Activated CD8-positive, alpha-beta memory T cell treated with anti-CD3 and anti-CD28 coated beads for 36 hours (primary cell): ENCODE results near the gene GABPB2. TPM values are rescaled to one million over a fixed set of nuclear protein-coding genes. Genes with fewer than 3 reads are reported as not detected.

Source experiments
- CTCF ChIA-PET: fragments of 350-600 bp; sonication (Branson Sonifier 250); formaldehyde crosslinking; loops from one replicate; lab custom pipeline; 2021; ENCODE audit warnings: antibody characterized with exemption; lab: Charles Lee
- POLR2A ChIA-PET: fragments of 350-600 bp; sonication (Branson Sonifier 250); formaldehyde crosslinking; loops from one replicate; lab custom pipeline; 2021; ENCODE audit warnings: antibody characterized with exemption; lab: Charles Lee
- total RNA-seq, 2 experiments: library from RNA; stranded (reverse); gene quantifications; one replicate each; pipeline ENCODE4 v1.2.3, GENCODE V29; 2021

GABPB2 gene
- total RNA-seq, 2 experiments from 2014 or later, result 15.7 to 17.4 TPM

DNA sequence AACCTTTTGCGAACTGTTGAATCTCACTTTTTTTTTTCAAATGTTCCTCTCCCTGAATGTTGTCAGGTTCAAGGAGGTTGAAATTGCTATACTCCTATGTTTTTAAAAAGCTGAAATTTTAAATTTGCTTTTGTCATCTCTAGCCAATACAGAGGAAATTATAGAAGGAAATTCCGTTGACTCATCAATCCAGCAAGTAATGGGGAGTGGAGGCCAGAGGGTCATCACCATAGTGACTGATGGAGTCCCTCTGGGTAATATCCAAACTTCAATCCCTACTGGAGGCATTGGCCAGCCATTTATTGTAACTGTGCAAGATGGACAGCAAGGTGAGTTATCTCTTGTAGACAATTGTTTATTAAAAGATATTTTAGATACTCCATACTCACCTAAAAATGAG lies 36.3 kb downstream of the GABPB2 start:
- POLR2A ChIA-PET, result no interaction called here
- CTCF ChIA-PET, result interaction anchor here (0.6 to 2.6 kb wide), 3 partner anchors 7 to 58 kb away, joined by 3 to 6 read pairs (median 4); no protein-coding TSS in a partner anchor

DNA sequence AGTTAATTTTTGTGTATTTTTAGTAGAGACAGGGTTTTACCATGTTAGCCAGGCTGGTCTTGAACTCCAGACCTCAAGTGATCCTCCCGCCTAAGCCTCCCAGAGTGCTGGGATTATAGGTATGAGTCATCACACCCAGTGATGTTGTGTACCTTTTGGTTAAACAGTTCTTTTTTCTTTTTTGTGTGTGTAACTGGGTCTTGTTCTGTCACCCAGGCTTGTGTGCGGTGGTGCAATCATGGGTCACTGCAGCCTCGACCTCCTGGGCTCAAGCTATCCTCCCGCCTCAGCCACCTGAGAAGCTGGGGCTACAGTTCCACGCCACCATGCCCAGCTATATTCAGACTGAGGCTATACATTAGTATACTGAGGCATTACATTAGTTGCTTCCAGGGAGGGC lies 37.8 kb downstream of the GABPB2 start:
- ChIA-PET CTCF (interaction anchor here (2.6 kb wide), 1 partner anchor 9 kb away, joined by 6 read pairs; no protein-coding TSS in a partner anchor), POLR2A (no interaction called here)

DNA sequence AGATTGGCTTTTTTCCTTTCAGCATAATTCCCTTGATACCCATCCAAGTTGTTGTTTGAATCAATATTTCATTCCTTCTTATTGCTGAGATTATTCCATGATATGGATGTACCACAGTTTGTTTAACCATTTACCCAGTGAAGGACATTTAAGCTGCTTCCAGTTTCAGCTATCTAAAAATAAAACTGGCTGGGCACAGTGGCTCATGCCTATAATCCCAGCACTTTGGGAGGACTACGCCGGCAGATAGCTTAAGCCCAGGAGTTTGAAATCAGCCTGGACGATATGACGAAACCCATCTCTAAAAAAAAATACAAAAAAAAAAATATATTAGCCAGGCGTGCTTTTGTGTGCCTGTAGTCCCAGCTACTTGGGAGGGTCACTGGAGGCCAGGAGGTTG lies 43.3 kb downstream of the GABPB2 start:
- CTCF ChIA-PET, result interaction anchor here (0.7 kb wide), 1 partner anchor 11 kb away, joined by 3 read pairs; no protein-coding TSS in a partner anchor
- POLR2A ChIA-PET, result no interaction called here

DNA sequence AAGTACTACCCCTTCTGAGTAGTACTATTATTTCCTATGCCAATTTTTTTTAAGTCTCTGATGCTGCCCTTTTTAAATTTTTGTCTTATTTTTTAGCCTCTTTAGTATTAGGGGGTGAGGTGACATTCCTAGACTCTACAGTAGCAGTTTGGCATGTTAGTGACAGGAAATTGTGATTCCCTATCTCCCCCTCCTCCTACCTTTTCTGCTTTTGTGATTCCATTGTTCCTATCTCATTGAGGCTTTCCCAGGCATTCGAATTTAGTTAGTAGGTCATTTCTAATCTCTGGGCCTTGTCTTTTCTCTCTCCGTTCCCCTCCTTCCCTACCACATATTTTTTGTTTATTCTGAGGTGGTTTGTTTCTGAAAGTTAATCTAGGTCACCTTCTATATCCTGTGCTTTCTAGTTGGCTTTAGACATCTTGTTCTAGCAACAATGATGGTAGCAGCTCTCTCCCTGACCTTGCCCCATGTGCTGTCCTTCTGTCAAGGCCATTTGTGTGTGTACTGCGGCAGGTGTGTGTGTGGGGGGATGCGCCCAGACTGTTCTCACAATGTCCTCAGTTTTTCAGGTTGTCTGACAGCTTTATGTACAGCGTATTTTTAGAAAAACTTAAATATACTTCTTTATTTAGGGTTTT lies 54.3 kb downstream of the GABPB2 start:
- ChIA-PET CTCF (interaction anchor here (0.5 to 0.7 kb wide), 5 partner anchors 18 to 921 kb away, joined by 3 to 4 read pairs (median 3); no protein-coding TSS in a partner anchor), POLR2A (no interaction called here)

DNA sequence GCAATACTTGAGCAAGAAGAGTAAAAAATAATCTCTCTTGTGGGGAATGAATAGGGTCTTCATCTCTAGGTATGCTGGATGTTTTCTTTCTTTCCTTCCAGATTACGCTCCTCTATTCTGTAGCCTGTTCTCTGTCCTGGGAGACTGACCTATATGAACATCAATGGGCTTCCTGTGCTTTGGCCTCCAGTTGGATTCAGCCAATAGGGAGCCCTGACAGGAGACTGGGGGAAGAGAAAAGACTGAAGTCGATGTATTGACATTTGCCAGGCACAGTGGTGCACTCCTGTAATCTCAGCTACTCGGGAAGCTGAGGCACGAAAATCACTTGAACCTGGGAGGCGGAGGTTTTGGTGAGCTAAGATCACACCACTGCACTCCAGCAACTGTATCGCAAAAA lies 58.2 kb downstream of the GABPB2 start:
- ChIA-PET CTCF (interaction anchor here (0.6 to 1.3 kb wide), 2 partner anchors 42 to 99 kb away, joined by 3 to 4 read pairs; no protein-coding TSS in a partner anchor), POLR2A (interaction anchor here (0.6 kb wide), 1 partner anchor 13 kb away, joined by 10 read pairs; no protein-coding TSS in a partner anchor)

DNA sequence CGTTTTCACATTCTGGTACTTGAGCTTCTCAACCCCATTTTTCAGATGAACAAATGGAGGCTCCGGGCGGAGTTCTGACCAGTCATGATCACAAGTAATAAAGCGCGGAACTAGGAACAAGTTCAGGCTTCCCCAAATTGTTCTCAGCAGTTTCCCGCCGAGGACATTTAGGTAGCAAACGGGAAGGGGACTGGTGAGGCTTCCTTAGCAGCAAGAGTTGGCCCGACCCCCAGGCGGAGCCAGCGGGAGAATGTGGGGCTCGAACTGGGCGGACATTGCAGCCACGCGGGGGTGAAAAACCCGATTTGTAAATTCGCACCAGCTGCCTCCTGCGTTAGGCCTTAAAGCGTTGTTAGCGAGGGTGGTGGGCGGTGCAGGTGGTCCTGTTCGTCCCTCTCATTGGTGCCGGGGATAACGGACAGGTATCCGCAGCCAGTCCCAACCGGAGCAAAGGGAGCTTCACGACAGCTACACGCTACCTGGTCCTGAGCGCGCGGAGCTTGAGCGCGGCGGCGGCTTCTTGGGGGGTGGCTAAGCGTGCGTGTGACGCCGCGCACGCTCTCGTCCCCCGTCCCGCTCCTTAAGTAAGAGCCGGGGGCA lies 60.5 kb downstream of the GABPB2 start:
- ChIA-PET CTCF (interaction anchor here (0.6 to 1.5 kb wide), 5 partner anchors 14 to 170 kb away, joined by 3 to 12 read pairs (median 3); partner anchors contain the start of gene TNFAIP8L2), POLR2A (interaction anchor here (0.7 to 0.9 kb wide), 2 partner anchors 16 to 19 kb away, joined by 3 to 4 read pairs; no protein-coding TSS in a partner anchor)

- ChIA-PET CTCF (interaction anchor here (0.8 to 1.5 kb wide), 2 partner anchors 14 to 32 kb away, joined by 3 to 12 read pairs; no protein-coding TSS in a partner anchor), POLR2A (interaction anchor here (0.7 kb wide), 1 partner anchor 15 kb away, joined by 3 read pairs; no protein-coding TSS in a partner anchor)
Observed at GRCh38 chr1:151131701-151132334, 61.3 kb downstream of the GABPB2 start.

DNA sequence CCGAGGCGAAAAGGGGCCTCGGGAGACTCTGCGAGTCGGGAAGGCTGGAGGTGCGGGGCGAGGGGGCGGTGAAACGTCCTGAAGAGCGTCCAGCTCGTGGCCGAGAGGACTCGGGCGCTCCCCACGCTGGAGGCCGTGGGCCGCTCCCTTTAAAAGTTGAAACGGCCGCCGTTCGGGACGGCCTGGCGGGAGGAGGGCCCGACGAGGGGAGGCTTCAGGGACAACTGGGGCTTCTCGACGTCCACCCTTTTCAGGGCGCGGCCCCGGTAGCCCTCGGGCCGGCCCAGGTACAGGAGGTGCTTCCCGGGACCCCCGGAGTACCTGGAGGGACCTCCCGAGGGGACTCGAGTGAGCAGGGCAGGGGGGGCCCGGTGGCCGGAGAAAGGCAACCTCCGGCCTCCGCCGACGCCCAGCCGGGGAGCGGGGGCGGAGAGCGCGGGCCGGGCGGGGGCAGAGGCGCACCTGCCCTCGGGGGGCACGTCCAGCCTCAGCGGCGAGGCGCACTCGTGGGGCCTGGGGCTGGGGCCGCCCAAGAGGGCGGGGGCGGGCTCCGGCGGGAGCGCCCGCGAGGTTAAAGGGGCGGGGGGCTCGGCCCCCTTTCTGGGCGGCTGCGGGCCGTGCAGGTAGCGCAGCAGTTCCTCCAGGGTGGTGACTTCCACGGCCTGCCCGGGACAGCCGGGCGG lies 61.9 kb downstream of the GABPB2 start:
- CTCF ChIA-PET, result no interaction called here
- POLR2A ChIA-PET, result no interaction called here

- CTCF ChIA-PET, result no interaction called here
- POLR2A ChIA-PET, result no interaction called here
Observed at GRCh38 chr1:151133018-151133806, 62.7 kb downstream of the GABPB2 start.

DNA sequence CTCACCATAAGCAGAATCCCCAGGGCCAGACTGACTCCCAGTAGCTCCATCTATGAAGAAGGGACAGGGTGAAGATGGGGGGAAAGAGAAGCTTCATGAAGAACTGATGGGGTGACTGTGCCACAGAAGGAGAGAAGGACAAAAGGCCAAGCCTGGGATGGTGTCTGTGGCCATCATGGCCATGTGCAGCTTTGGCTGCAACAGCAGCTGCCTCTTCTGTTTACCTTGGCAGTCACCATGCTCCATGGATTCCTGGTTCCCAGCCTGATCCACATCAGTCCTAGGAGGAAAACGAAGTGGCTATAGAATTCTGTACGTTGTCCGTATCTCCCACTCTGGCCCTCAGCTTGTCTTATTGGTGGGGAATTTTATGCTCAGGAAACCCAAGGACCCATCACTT lies 63.8 kb downstream of the GABPB2 start:
- ChIA-PET POLR2A (interaction anchor here (0.5 kb wide), 1 partner anchor 53 kb away, joined by 3 read pairs; no protein-coding TSS in a partner anchor), CTCF (interaction anchor here (0.6 kb wide), 1 partner anchor 23 kb away, joined by 4 read pairs; no protein-coding TSS in a partner anchor)

DNA sequence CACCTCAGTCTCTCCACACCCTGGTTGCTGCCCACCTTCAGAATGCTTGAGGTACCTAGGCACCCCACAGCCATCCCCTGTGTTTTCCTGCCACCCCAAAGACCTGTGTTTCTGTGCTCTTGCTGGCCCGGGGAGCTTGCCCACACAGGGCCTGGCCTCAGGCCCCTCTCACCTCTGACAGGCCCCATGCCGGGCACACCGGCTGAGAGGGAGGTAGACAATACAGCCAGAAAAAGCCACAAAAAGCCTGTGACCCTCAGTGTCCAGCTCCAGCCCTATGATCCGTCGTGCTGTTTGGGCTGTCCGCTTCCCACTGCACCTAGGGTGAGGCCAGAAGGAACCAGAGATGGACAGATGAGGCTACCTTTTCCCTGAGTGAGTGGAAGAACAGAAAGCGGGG lies 64.4 kb downstream of the GABPB2 start:
- CTCF ChIA-PET, result interaction anchor here (0.6 to 1.2 kb wide), 2 partner anchors 35 to 397 kb away, joined by 3 read pairs; no protein-coding TSS in a partner anchor
- POLR2A ChIA-PET, result interaction anchor here (0.5 kb wide), 1 partner anchor 53 kb away, joined by 3 read pairs; no protein-coding TSS in a partner anchor

DNA sequence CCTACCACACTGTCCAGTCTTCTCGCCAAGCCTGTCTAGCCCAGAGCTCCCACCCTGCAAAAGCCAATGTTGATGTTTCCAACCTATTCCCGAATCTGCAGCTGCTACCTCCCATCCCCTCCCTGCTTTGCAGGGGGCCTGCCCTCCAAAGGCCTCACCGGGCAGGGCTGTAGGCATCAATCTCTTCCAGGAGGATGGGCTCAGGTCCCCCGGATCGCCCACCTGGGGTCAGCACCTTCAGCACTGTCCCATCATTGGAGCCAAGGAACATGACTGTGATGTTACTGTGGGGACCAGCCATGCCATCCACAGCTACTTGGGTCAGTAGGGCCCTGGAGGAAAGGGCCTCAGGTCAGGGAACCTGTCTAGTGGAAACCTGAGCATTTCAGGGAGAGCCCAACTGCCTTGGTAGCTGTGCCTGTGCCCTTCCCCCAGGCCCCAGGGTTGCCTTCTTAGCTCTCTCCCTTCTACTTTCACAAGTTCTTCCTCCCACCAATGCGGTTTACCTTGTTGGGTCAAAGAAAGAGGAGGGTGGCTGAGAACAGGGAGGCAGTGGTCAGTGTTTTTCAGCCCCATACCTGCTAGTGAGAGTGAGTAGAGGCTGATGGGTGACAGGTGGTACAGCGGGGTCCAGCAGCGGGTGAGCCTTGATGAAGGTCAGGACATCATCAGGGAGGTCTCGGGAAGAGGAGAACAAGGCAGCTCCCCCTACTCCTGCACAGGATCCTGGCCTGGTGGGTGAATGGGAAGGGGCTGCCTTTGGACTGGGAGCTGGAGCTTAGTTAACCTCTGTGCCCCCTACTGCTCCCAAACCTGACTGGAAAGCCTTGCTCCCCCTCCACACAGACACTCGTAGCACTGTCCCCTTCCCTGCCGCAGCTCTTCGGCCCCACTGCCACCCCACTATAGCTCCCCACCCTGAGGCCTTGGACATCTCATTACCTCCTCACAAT lies 65.1 kb downstream of the GABPB2 start:
- CTCF ChIA-PET, result interaction anchor here (0.5 to 1.2 kb wide), 4 partner anchors 21 to 396 kb away, joined by 3 read pairs; partner anchors contain the start of gene TNFAIP8L2
- POLR2A ChIA-PET, result no interaction called here

GRCh38 chr1:151137789-151138188 lies 67.2 kb downstream of the GABPB2 start:
- ChIA-PET POLR2A (no interaction called here), CTCF (no interaction called here)

DNA sequence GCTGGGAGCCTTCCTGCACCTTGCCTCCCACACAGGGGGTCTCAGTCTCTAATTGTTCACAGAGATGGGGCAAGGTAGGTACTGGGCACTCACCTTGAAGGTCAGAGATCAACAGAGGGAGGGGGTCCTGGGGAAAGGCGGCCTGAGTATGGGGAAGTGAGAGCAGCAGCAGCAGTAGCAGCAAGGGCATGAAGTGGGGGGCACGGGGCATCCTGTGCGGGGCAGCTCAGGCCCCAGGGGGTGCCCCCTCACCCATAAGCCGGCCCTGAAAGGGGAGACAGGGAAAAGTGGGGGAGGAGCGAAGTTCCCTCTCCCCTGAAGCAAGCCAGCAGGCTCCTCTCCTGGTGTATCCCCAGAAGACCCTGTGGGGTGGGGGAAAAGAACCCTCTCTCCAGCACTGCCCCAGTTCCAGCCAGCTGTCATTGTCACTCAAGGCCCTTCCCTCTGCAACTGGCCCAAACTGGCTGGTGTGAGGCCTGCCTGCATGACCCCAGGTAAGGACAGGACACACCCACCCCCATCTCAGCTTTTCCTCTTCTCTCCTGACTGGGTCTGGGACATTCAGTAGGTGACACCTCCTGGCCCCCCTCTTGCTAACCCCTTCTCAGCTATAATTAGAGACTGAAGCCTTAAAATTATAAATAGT lies 72.0 kb downstream of the GABPB2 start:
- ChIA-PET CTCF (interaction anchor here (0.7 to 2.1 kb wide), 2 partner anchors 9 to 13 kb away, joined by 3 to 6 read pairs; no protein-coding TSS in a partner anchor), POLR2A (interaction anchor here (0.6 kb wide), 1 partner anchor 553 kb away, joined by 9 read pairs; no protein-coding TSS in a partner anchor)

GRCh38 chr1:151143057-151143435 lies 72.5 kb downstream of the GABPB2 start:
- ChIA-PET POLR2A (no interaction called here), CTCF (interaction anchor here (0.6 to 2.1 kb wide), 3 partner anchors 8 to 61 kb away, joined by 3 to 6 read pairs (median 4); no protein-coding TSS in a partner anchor)

DNA sequence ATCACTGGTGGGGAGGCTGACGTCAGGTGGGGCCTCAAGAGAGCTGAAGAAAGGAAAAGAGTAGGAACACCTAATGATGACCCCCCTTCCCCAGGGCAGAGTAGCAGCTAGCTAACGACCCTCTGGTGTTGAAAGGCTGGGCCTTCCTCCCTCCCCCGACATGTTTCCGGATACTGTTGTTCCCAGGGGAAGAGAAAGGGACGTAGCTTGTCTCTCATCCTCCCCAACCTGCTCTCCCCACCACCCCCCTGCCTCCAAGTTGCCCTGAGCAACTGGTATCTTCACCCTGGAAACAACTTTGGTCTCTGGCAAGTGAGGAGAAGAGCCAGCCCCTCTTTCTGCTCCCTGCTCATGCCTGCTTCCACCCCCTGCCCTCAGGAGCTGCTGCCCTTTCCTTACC lies 73.4 kb downstream of the GABPB2 start:
- CTCF ChIA-PET, result interaction anchor here (1.2 to 2.1 kb wide), 2 partner anchors 11 to 83 kb away, joined by 3 to 6 read pairs; partner anchors contain the start of gene MLLT11
- POLR2A ChIA-PET, result no interaction called here
